SK-N-SH treated with all-trans-retinoic acid at 6 μM for 48 hours (cell line): ENCODE data around the gene CSNK1D.

ENCODE experiments used
- ARNTL ChIP-seq: fragments of 450-650 bp; formaldehyde crosslinking; IDR thresholded peaks from 2 replicates; pipeline ENCODE4 v1.5.0; 2020; ENCODE audit warnings: low read depth, mild to moderate bottlenecking, moderate library complexity, borderline replicate concordance
- BACH2 ChIP-seq: fragments of 250-450 bp; sonication (Bioruptor Pico); IDR thresholded peaks from 2 replicates; pipeline ENCODE4 v1.9.0; 2021; ENCODE audit warnings: mild to moderate bottlenecking, borderline replicate concordance
- CSRNP3 ChIP-seq: fragments of 250-450 bp; sonication (Bioruptor Pico); IDR thresholded peaks from 2 replicates; pipeline ENCODE4 v1.5.1; 2021; ENCODE audit warnings: mild to moderate bottlenecking, moderate library complexity
- PATZ1 ChIP-seq: fragments of 250-450 bp; sonication (Bioruptor Pico); IDR thresholded peaks from 2 replicates; pipeline ENCODE4 v1.8.0; 2020; ENCODE audit warnings: mild to moderate bottlenecking, moderate library complexity, borderline replicate concordance
- PPARA ChIP-seq: fragments of 250-450 bp; sonication (Bioruptor Pico); IDR thresholded peaks from 2 replicates; pipeline ENCODE4 v1.5.0; 2020; ENCODE audit warnings: mild to moderate bottlenecking, borderline replicate concordance
- RARB ChIP-seq: fragments of 250-450 bp; sonication (Bioruptor Pico); IDR thresholded peaks from 2 replicates; pipeline ENCODE4 v1.8.0; 2021; ENCODE audit warnings: mild to moderate bottlenecking, moderate library complexity
- TCF4 ChIP-seq: fragments of 250-450 bp; sonication (Bioruptor Pico); IDR thresholded peaks from 2 replicates; pipeline ENCODE4 v1.8.0; 2021; ENCODE audit warnings: mild to moderate bottlenecking, moderate library complexity, borderline replicate concordance
- ZFP30 ChIP-seq: fragments of 450-650 bp; formaldehyde crosslinking; IDR thresholded peaks from 2 replicates; pipeline ENCODE4 v1.5.0; 2022; ENCODE audit warnings: mild to moderate bottlenecking, moderate library complexity
- ZNF565 ChIP-seq: fragments of 450-650 bp; formaldehyde crosslinking; conservative IDR thresholded peaks from 2 replicates; pipeline ENCODE4 v1.5.0; 2020; ENCODE audit warnings: low read depth, mild to moderate bottlenecking, moderate library complexity
- ZNF70 ChIP-seq: fragments of 450-650 bp; formaldehyde crosslinking; IDR thresholded peaks from 2 replicates; pipeline ENCODE4 v1.5.0; 2020; ENCODE audit warnings: mild to moderate bottlenecking, moderate library complexity
- ZNF8 ChIP-seq: fragments of 450-650 bp; formaldehyde crosslinking; IDR thresholded peaks from 2 replicates; pipeline ENCODE4 v1.5.0; 2020; ENCODE audit warnings: mild to moderate bottlenecking, moderate library complexity
- TF ChIP-seq, protein P1 (sequence below): fragments of 250-450 bp; sonication (Bioruptor Pico); IDR thresholded peaks from 2 replicates; pipeline ENCODE4 v1.5.0; 2020; ENCODE audit warnings: mild to moderate bottlenecking, moderate library complexity

DNA sequence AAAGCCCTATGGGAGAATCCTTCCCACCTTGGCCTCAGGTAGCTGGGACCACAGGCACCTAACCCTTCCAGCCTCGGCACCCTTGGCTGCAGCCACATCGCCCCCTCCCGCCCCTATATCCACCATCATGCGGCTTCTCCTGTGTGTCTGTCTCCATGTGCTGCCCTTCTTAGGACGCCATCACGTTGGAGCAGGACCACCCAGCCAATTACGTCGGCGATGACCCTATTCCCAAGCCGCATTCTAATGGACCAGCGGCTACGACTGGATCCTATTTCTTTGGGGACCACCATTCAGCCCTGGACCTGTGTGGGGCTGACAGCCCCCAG is 57.6 kb downstream of the CSNK1D start:
- TF ChIP-seq ZNF565 (CRISPR knock-in tag): no peak
- no peak for TF ChIP-seq PPARA (CRISPR knock-in tag)
- TF ChIP-seq ZNF70: no peak
- no peak for TF ChIP-seq CSRNP3 (CRISPR knock-in tag)
- TF ChIP-seq TCF4 (CRISPR knock-in tag): no peak
- TF ChIP-seq, protein P1, sequence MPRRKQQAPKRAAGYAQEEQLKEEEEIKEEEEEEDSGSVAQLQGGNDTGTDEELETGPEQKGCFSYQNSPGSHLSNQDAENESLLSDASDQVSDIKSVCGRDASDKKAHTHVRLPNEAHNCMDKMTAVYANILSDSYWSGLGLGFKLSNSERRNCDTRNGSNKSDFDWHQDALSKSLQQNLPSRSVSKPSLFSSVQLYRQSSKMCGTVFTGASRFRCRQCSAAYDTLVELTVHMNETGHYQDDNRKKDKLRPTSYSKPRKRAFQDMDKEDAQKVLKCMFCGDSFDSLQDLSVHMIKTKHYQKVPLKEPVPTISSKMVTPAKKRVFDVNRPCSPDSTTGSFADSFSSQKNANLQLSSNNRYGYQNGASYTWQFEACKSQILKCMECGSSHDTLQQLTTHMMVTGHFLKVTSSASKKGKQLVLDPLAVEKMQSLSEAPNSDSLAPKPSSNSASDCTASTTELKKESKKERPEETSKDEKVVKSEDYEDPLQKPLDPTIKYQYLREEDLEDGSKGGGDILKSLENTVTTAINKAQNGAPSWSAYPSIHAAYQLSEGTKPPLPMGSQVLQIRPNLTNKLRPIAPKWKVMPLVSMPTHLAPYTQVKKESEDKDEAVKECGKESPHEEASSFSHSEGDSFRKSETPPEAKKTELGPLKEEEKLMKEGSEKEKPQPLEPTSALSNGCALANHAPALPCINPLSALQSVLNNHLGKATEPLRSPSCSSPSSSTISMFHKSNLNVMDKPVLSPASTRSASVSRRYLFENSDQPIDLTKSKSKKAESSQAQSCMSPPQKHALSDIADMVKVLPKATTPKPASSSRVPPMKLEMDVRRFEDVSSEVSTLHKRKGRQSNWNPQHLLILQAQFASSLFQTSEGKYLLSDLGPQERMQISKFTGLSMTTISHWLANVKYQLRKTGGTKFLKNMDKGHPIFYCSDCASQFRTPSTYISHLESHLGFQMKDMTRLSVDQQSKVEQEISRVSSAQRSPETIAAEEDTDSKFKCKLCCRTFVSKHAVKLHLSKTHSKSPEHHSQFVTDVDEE (CRISPR knock-in tag): no peak
- TF ChIP-seq RARB (CRISPR knock-in tag): no peak
- TF ChIP-seq ZNF8: no peak
- TF ChIP-seq PATZ1 (CRISPR knock-in tag): no peak
- no peak for TF ChIP-seq ZFP30 (CRISPR knock-in tag)
- TF ChIP-seq BACH2 (CRISPR knock-in tag): no peak
- TF ChIP-seq ARNTL (CRISPR knock-in tag): no peak
